DMS153 (cell line): Measurements from ENCODE around the gene TCEAL5.
"Not testable (repeated sequence)": the region's sequence is repeated elsewhere in the genome, so short reads cannot be mapped to it uniquely, and the experiment has no call there.

Experiments used
- DNase-seq: peaks from one replicate; lab custom pipeline; 2025; lab: John Stamatoyannopoulos, UW

Gene TCEAL5

DNA sequence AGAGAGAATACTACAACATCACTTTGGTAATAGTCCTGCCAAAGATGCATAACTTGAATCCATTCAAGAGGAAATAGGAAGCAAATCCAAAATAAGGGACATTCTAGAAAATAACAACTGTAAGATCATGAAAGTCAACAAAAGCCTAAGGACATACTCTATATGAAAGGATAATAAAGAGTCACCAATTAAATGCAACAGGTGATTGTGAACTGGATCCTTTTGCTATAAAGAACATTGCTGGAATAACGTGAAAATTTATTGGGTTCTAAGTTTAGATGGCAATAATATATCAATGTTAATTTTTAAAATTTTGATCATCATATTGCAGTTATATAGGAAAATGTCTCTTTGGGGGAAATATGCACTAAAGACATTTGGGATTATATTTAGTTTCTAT is 41.7 kb downstream of the TCEAL5 start:
- DNase-seq, result no peak

DNA sequence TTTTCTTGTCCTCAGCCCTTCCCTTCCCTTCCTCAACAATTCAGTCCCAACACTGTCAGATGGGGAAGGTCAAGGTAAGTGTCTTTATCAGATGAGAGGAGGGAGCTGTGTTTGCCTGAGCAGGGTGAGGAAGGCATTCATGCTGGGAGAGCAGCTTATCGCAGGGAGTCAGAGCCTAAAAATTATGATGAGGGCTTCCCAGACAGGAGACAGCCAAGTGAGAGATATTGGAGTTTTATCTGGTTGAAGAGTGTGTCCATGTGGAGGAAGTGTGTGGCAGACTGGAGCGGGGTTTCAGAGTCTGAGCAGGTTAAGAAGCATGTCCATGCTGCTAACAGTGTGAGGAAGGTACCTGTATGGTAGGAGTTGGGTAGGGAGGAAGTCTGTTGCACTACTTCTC is 43.3 kb downstream of the TCEAL5 start:
- no peak for DNase-seq

DNA sequence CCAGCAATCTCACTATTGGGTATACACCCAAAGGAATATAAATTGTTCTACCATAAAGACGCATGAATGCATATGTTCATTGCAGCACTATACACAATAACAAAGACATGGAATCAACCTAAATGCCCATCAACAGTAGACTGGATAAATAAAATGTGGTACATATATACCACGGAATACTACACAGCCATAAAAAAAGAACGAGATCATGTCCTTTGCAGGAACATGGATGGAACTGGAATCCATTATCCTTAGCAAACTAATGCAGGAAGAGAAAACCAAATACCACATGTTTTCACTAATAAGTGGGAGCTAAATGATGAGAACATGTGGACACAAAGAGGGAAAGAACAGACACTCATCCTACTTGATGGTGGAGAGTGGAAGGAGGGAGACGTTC is 50.6 kb downstream of the TCEAL5 start:
- DNase-seq, result not testable (repeated sequence)
